Caco-2 (cell line): ENCODE measurements around the gene PARM1. TPM values are rescaled to one million over a fixed set of nuclear protein-coding genes. Genes with fewer than 3 reads are reported as not detected.
"Not testable (repeated sequence)": the region's sequence is repeated elsewhere in the genome, so short reads cannot be mapped to it uniquely, and the experiment has no call there.

ENCODE experiments used
- BruUV-seq: library from RNA; stranded (reverse); fragments of 400-500 nt; replicated peaks from 2 replicates; lab custom pipeline; 2021; lab: Mats Ljungman, UMichigan
- CTCF ChIA-PET: fragments of 300-600 bp; sonication (Branson Sonifier 250); formaldehyde crosslinking; loops from one replicate; lab custom pipeline; 2022; ENCODE audit warnings: antibody characterized with exemption; lab: Charles Lee
- POLR2A ChIA-PET: fragments of 300-600 bp; sonication (Branson Sonifier 250); formaldehyde crosslinking; loops from one replicate; lab custom pipeline; 2022; ENCODE audit warnings: antibody characterized with exemption; lab: Charles Lee
- DNase-seq, 2 experiments: peaks; one replicate each; pipeline versions ENCODE4 v3.0.0 to v3.0.0-alpha.2; 2020 to 2022
- H3K27me3 ChIP-seq: replicated peaks from 2 replicates; pipeline ENCODE4 v1.6.0; 2011; ENCODE audit warnings: low read length; ENCODE audit not compliant: control insufficient read depth, insufficient read depth
- H3K36me3 ChIP-seq: 2 replicates; pipeline ENCODE4 v1.5.1; 2011; ENCODE audit warnings: low read length; ENCODE audit not compliant: control insufficient read depth, insufficient read depth
- H3K4me1 ChIP-seq: fragments of 250-450 bp; sonication (Bioruptor Pico); 2 replicates; pipeline ENCODE4 v1.5.1; 2020; ENCODE audit warnings: mild to moderate bottlenecking
- H3K4me3 ChIP-seq: 2 replicates; pipeline ENCODE4 v1.5.1; 2011; ENCODE audit warnings: low read depth, mild to moderate bottlenecking, control low read depth, low read length
- H3K9me3 ChIP-seq: fragments of 250-450 bp; sonication (Bioruptor Pico); 2 replicates; pipeline ENCODE4 v1.5.1; 2020; ENCODE audit warnings: mild to moderate bottlenecking, moderate library complexity
- H3K27ac Mint-ChIP-seq: one replicate; pipeline ENCODE4 v1.8.0; 2022; ENCODE audit warnings: mixed read lengths; ENCODE audit not compliant: unreplicated experiment
- H3K27me3 Mint-ChIP-seq: one replicate; pipeline ENCODE4 v1.8.0; 2022; ENCODE audit warnings: mixed read lengths; ENCODE audit not compliant: insufficient read depth, unreplicated experiment
- H3K36me3 Mint-ChIP-seq: one replicate; pipeline ENCODE4 v1.8.0; 2022; ENCODE audit warnings: mild to moderate bottlenecking, mixed read lengths; ENCODE audit not compliant: insufficient read depth, unreplicated experiment
- H3K4me1 Mint-ChIP-seq: one replicate; pipeline ENCODE4 v1.8.0; 2022; ENCODE audit warnings: low read depth, mixed read lengths; ENCODE audit not compliant: unreplicated experiment
- H3K4me3 Mint-ChIP-seq: one replicate; pipeline ENCODE4 v1.8.0; 2022; ENCODE audit warnings: mild to moderate bottlenecking, moderate library complexity, mixed read lengths; ENCODE audit not compliant: unreplicated experiment
- H3K9me3 Mint-ChIP-seq: one replicate; pipeline ENCODE4 v1.8.0; 2022; ENCODE audit warnings: mixed read lengths; ENCODE audit not compliant: unreplicated experiment
- CTCF ChIP-seq, 2 experiments: fragments of 200-600 bp in 1 of 2; IDR thresholded peaks; 1 replicate in 1 of 2; 2 replicates in 1 of 2; pipeline versions ENCODE4 v1.5.1 to v1.8.0; 2011 to 2022; ENCODE audit warnings: antibody characterized with exemption in 1 of 2, control low read depth in 1 of 2, inconsistent platforms in 1 of 2, low read depth in 1 of 2, low read length in 1 of 2, mild to moderate bottlenecking in 1 of 2, moderate library complexity in 1 of 2; ENCODE audit not compliant: insufficient read depth in 1 of 2, severe bottlenecking in 1 of 2, unreplicated experiment in 1 of 2
- intact Hi-C: fragments of 100-400 bp; cut with micrococcal nuclease; formaldehyde crosslinking; loops from one replicate; pipeline ENCODE4 v1.10.0; 2022; ENCODE audit not compliant: unreplicated experiment
- total RNA-seq: library from RNA; stranded (reverse); gene quantifications from 2 replicates; pipeline ENCODE4 v1.2.3, GENCODE V29; 2022

Gene PARM1
- total RNA-seq, 1 experiment from 2014 or later = 1.7 TPM

- intact Hi-C loops = no loop called here
- Mint-ChIP-seq H3K36me3 (no peaks in the 10 kb centered on the region), H3K4me3 (no peak overlapping the region), H3K4me1 (no peaks in the 10 kb centered on the region), H3K27me3 (peaks cover 3% of the 10 kb centered on the region), H3K9me3 (peaks cover 10% of the 10 kb centered on the region), H3K27ac (no peak overlapping the region)
- TF ChIP-seq CTCF (IDR thresholded peaks at IDR 0.05; ENCODE audit: insufficient read depth in 1 of 2, low read depth in 1 of 2, low read length in 1 of 2, severe bottlenecking in 1 of 2, unreplicated experiment in 1 of 2) = no peak
- Histone ChIP-seq H3K36me3 (no peaks in the 10 kb centered on the region), H3K9me3 (peaks cover 9% of the 10 kb centered on the region; the same call in 1 of the 2 replicates), H3K27me3 (no peaks in the 10 kb centered on the region), H3K4me3 (no peak overlapping the region), H3K4me1 (no peaks in the 10 kb centered on the region)
- DNase-seq = no peak
- BruUV-seq = no TSS peak
- POLR2A ChIA-PET = no interaction called here
- CTCF ChIA-PET = no interaction called here
Observed at GRCh38 chr4:74982546-74983252, 49.8 kb downstream of the PARM1 start.

GRCh38 chr4:74983253-74983635 lies 50.3 kb downstream of the PARM1 start:
- Histone ChIP-seq H3K27me3 (no peaks in the 10 kb centered on the region), H3K4me3 (no peak overlapping the region), H3K4me1 (no peaks in the 10 kb centered on the region), H3K9me3 (peaks cover 9% of the 10 kb centered on the region; the same call in 1 of the 2 replicates), H3K36me3 (no peaks in the 10 kb centered on the region)
- Mint-ChIP-seq H3K27me3 (peaks cover 3% of the 10 kb centered on the region), H3K4me1 (peaks cover 4% of the 10 kb centered on the region), H3K27ac (no peak overlapping the region), H3K4me3 (no peak overlapping the region), H3K9me3 (peaks cover 10% of the 10 kb centered on the region), H3K36me3 (no peaks in the 10 kb centered on the region)
- ChIA-PET POLR2A (no interaction called here), CTCF (no interaction called here)
- no TSS peak for BruUV-seq
- no peak for TF ChIP-seq CTCF (IDR thresholded peaks at IDR 0.05; ENCODE audit: insufficient read depth in 1 of 2, low read depth in 1 of 2, low read length in 1 of 2, severe bottlenecking in 1 of 2, unreplicated experiment in 1 of 2)
- intact Hi-C loops = no loop called here
- no peak for DNase-seq

- peaks cover 7% of the 10 kb centered on the region for H3K4me1 Mint-ChIP-seq
- no peak overlapping the region for H3K4me3 Mint-ChIP-seq
- Histone ChIP-seq H3K27me3 (no peaks in the 10 kb centered on the region), H3K36me3 (no peaks in the 10 kb centered on the region), H3K4me1 (no peaks in the 10 kb centered on the region), H3K9me3 (no peaks in the 10 kb centered on the region; the same call in 1 of the 2 replicates), H3K4me3 (no peak overlapping the region)
- intact Hi-C loops = no loop called here
- no peaks in the 10 kb centered on the region for H3K36me3 Mint-ChIP-seq
- TF ChIP-seq CTCF (IDR thresholded peaks at IDR 0.05; ENCODE audit: insufficient read depth in 1 of 2, low read depth in 1 of 2, low read length in 1 of 2, severe bottlenecking in 1 of 2, unreplicated experiment in 1 of 2) = no peak
- peaks cover 3% of the 10 kb centered on the region for H3K27me3 Mint-ChIP-seq
- ChIA-PET POLR2A (no interaction called here), CTCF (no interaction called here)
- BruUV-seq = no TSS peak
- peaks cover 9% of the 10 kb centered on the region for H3K9me3 Mint-ChIP-seq
- H3K27ac Mint-ChIP-seq = no peak overlapping the region
- no peak for DNase-seq
Observed at GRCh38 chr4:74990276-74990875, 57.5 kb downstream of the PARM1 start.

- H3K27ac Mint-ChIP-seq, H3K27me3 ChIP-seq, intact Hi-C loops, H3K9me3 ChIP-seq, H3K36me3 ChIP-seq, H3K4me1 Mint-ChIP-seq, DNase-seq, H3K4me1 ChIP-seq, BruUV-seq, CTCF ChIA-PET, H3K36me3 Mint-ChIP-seq, POLR2A ChIA-PET, H3K4me3 ChIP-seq, H3K4me3 Mint-ChIP-seq, H3K9me3 Mint-ChIP-seq, H3K27me3 Mint-ChIP-seq: not testable (repeated sequence)
Observed at GRCh38 chr4:74994436-74994835, 61.5 kb downstream of the PARM1 start.
